T-cell (primary cell): Measurements from ENCODE around the gene CHEK1. TPM values are rescaled to one million over a fixed set of nuclear protein-coding genes. Genes with fewer than 3 reads are reported as not detected.

Experiments used
- ATAC-seq, 4 experiments: fragments of 200-7000 bp in 3 of 4; fragments of 150-1000 bp in 1 of 4; cut with Tn5 transposase; replicated peaks in 1 of 4; 1 replicate in 3 of 4; 2 replicates in 1 of 4; pipeline ENCODE4 v1.10.0; 2021; ENCODE audit warnings: moderate library complexity in 3 of 4, mild to moderate bottlenecking in 2 of 4, moderate number of reproducible peaks in 1 of 4
- CTCF ChIA-PET, 2 donors: fragments of 300-600 bp; sonication (Branson Sonifier 250); formaldehyde crosslinking; loops; one replicate each; lab custom pipeline; 2022; ENCODE audit warnings: antibody characterized with exemption in 2 of 2; lab: Charles Lee
- POLR2A ChIA-PET, 2 donors: fragments of 300-600 bp; sonication (Branson Sonifier 250); formaldehyde crosslinking; loops; one replicate each; lab custom pipeline; 2022; ENCODE audit warnings: antibody characterized with exemption in 2 of 2; lab: Charles Lee
- DNase-seq, 35 experiments: peaks; one replicate each; pipeline versions ENCODE4 v3.0.0 to v3.0.0-alpha.2; 2013 to 2023
- H3K27ac ChIP-seq: one replicate; pipeline ENCODE4 v1.5.1; 2013; ENCODE audit warnings: low read length
- H3K27me3 ChIP-seq, 2 experiments: replicated peaks in 1 of 2; 1 replicate in 1 of 2; 2 replicates in 1 of 2; pipeline versions ENCODE4 v1.6.1 to v1.7.0; 2013; ENCODE audit warnings: low read length in 1 of 2, mixed read lengths in 1 of 2; ENCODE audit not compliant: control insufficient read depth in 2 of 2, insufficient read depth in 2 of 2; ENCODE audit errors: extremely low read depth in 1 of 2
- H3K36me3 ChIP-seq, 2 donors: 1 replicate in 1 of 2; 2 replicates in 1 of 2; pipeline versions ENCODE4 v1.6.1 to v1.7.0; 2013; ENCODE audit warnings: low read length in 1 of 2; ENCODE audit not compliant: control insufficient read depth in 2 of 2, insufficient read depth in 1 of 2; ENCODE audit errors: extremely low read depth in 1 of 2
- H3K4me1 ChIP-seq, 2 experiments: 1 replicate in 1 of 2; 2 replicates in 1 of 2; pipeline versions ENCODE4 v1.6.1 to v1.7.0; 2013; ENCODE audit warnings: low read length in 2 of 2, mixed read lengths in 1 of 2; ENCODE audit not compliant: insufficient read depth in 2 of 2, control insufficient read depth in 1 of 2; ENCODE audit errors: extremely low read depth in 1 of 2
- H3K4me3 ChIP-seq, 2 donors: 1 replicate in 1 of 2; 2 replicates in 1 of 2; pipeline versions ENCODE4 v1.5.1 to v1.7.0; 2013; ENCODE audit warnings: mild to moderate bottlenecking in 2 of 2, low read length in 1 of 2, moderate library complexity in 1 of 2; ENCODE audit not compliant: control insufficient read depth in 1 of 2; ENCODE audit errors: extremely low read depth in 1 of 2
- H3K9me3 ChIP-seq: 2 replicates; pipeline ENCODE4 v1.7.0; 2013
- H3K27ac Mint-ChIP-seq, 2 donors: one replicate each; pipeline ENCODE4 v1.8.0; 2020 to 2021; ENCODE audit warnings: mild to moderate bottlenecking in 2 of 2, mixed read lengths in 2 of 2
- H3K27me3 Mint-ChIP-seq, 2 donors: one replicate each; pipeline ENCODE4 v1.8.0; 2021 to 2022; ENCODE audit warnings: mixed read lengths in 2 of 2
- H3K36me3 Mint-ChIP-seq: one replicate; pipeline ENCODE4 v1.8.0; 2021; ENCODE audit warnings: mixed read lengths
- H3K4me1 Mint-ChIP-seq, 3 donors: one replicate each; pipeline ENCODE4 v1.8.0; 2020 to 2022; ENCODE audit warnings: mixed read lengths in 3 of 3, mild to moderate bottlenecking in 1 of 3
- H3K4me3 Mint-ChIP-seq, 3 donors: one replicate each; pipeline ENCODE4 v1.8.0; 2020 to 2022; ENCODE audit warnings: mild to moderate bottlenecking in 3 of 3, mixed read lengths in 3 of 3, moderate library complexity in 3 of 3
- H3K9me3 Mint-ChIP-seq, 3 donors: one replicate each; pipeline ENCODE4 v1.8.0; 2020 to 2022; ENCODE audit warnings: mixed read lengths in 3 of 3
- WGBS: methylation state at CpG from one replicate; pipeline ENCODE4 v1.1.5; 2013; ENCODE audit warnings: missing lambda C conversion rate; ENCODE audit not compliant: insufficient coverage; 5-methylcytosine and 5-hydroxymethylcytosine counted together
- total RNA-seq, 35 experiments: library from RNA in 6 of 35; stranded (reverse) in 6 of 35; fragments of 120-200 nt in 1 of 35; gene quantifications; one replicate each; pipeline versions ENCODE4 v1.2.1 to v1.2.4 and lab custom pipeline; 2013 to 2026

Gene CHEK1
- total RNA-seq, 5 donors from 2014 or later (not counting 1 experiment from before 2014, with no cell fraction given), result 2.2 to 7.5 (median 3.2) TPM

DNA sequence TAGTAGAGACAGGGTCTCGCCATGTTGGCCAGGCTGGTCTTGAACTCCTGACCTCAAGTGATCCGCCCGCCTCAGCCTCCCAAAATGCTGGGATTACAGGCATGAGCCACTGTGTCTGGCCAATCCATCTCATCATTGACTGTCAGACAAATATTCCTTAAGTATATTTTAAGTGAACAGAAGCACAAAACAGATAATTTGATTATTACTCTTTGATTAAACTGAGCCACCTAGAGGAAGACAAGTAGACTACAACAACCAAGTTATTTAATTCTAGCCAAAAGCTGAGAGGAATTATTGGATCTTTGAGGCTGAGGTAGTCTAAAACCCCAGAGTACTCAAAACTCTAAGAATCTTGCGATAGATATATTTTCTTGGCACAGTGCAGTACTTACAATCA is 54.4 kb downstream of the CHEK1 start:
- no peak for DNase-seq
- Mint-ChIP-seq H3K36me3 (no peaks in the 10 kb centered on the region), H3K27ac (no peak overlapping the region), H3K27me3 (no peaks in the 10 kb centered on the region), H3K4me3 (no peak overlapping the region), H3K9me3 (no peaks in the 10 kb centered on the region), H3K4me1 (no peaks in the 10 kb centered on the region)
- Histone ChIP-seq H3K27ac (no peak overlapping the region), H3K9me3 (no peaks in the 10 kb centered on the region), H3K27me3 (no peaks in the 10 kb centered on the region), H3K4me1 (no peaks in the 10 kb centered on the region), H3K4me3 (no peak overlapping the region), H3K36me3 (no peaks in the 10 kb centered on the region)
- ATAC-seq, result no peak
- no CpG with 5 or more reads among the region's 4 CpGs for WGBS
- ChIA-PET CTCF (interaction anchor here in 1 of 2 donors (0.7 kb wide), 1 partner anchor 87 kb away, joined by 3 read pairs; the partner anchor contains the start of gene STT3A), POLR2A (no interaction called here)

DNA sequence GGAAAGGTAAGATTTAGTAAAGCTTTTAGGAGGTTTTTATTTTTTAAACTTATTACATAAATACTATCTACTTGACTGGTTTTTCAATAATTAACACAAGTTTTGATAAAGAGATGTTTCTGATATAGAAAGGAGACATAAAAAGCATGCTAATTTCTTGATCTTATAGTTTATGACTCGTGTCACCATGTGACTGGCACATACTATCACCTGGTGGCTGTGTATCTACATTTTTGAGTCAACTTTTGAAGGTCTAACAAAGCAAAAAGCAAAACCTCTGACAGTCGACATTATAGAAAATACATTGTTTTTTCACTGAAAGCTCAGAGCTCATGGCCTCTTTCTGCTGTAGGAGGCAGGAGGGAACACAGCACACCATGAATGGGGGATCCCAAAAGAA is 54.9 kb downstream of the CHEK1 start:
- Histone ChIP-seq H3K27ac (no peak overlapping the region), H3K36me3 (no peaks in the 10 kb centered on the region), H3K9me3 (no peaks in the 10 kb centered on the region), H3K27me3 (no peaks in the 10 kb centered on the region), H3K4me1 (no peaks in the 10 kb centered on the region), H3K4me3 (no peak overlapping the region)
- WGBS, result no CpG with 5 or more reads among the region's 2 CpGs
- Mint-ChIP-seq H3K4me1 (no peaks in the 10 kb centered on the region), H3K27ac (no peak overlapping the region), H3K9me3 (no peaks in the 10 kb centered on the region), H3K36me3 (no peaks in the 10 kb centered on the region), H3K4me3 (no peak overlapping the region), H3K27me3 (no peaks in the 10 kb centered on the region)
- POLR2A ChIA-PET, result no interaction called here
- CTCF ChIA-PET, result interaction anchor here in 1 of 2 donors (0.7 kb wide), 1 partner anchor 87 kb away, joined by 3 read pairs; the partner anchor contains the start of gene STT3A
- ATAC-seq, result no peak
- DNase-seq, result no peak

DNA sequence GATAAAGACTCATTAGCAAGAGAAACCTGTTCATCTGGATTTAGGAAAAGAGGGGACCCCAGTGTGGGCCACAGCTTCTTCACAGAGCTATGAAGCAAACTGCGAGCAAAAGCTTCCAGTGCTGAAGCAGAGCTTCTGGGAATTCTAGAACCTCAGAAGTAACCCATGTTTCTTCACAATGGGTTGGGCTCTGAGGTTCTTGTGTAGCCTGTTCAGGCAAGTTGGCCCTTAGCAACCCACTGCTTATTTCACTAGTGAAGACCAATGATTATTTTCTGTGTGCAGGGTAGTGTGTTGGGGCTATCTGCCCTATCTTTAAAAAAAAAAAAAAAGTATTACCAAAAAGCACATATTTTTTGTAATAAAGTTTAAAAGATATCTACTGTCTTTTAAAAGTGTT is 55.8 kb downstream of the CHEK1 start, which contains the start of gene ACRV1:
Gene ACRV1 (minus strand): TSS at position 101 of the 400 bp plus-strand sequence. CDS start 67 bp downstream, at position 34.
- ATAC-seq, result no peak
- WGBS, result no CpG with 5 or more reads among the region's 1 CpG
- no peak within 1 kb of the TSS for H3K27ac Mint-ChIP-seq

DNA sequence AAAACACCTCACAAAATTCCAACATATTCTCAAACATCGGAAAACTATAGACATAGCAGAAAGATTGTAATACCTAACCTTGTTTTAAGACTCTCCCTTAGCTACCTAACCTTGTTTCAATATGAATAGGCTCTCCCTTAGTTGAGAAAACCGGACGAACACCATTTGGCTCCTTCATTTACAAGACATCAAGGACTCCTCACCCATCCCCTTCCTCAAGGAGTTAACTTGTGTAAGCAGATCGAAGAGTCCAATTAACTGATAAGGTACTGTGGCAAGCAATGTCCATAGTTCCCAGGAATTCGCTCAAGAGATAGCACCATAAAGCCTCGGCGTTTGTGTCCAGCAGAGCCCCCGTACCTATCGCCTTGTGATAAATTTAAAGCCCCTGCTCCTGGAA is 60.3 kb downstream of the CHEK1 start:
- Histone ChIP-seq H3K27me3 (no peaks in the 10 kb centered on the region), H3K4me1 (no peaks in the 10 kb centered on the region), H3K9me3 (no peaks in the 10 kb centered on the region), H3K36me3 (no peaks in the 10 kb centered on the region), H3K4me3 (no peak overlapping the region), H3K27ac (no peak overlapping the region)
- Mint-ChIP-seq H3K27me3 (no peaks in the 10 kb centered on the region), H3K36me3 (no peaks in the 10 kb centered on the region), H3K27ac (no peak overlapping the region), H3K4me3 (no peak overlapping the region), H3K9me3 (no peaks in the 10 kb centered on the region), H3K4me1 (no peaks in the 10 kb centered on the region)
- 93% methylated on average over 2 of the region's 9 CpGs for WGBS
- ChIA-PET CTCF (no interaction called here), POLR2A (no interaction called here)
- no peak for DNase-seq
- no peak for ATAC-seq

More for the DNA sequence above, 55.8 kb downstream of the CHEK1 start, which contains the start of gene ACRV1:
- no peak for DNase-seq
- Mint-ChIP-seq H3K27me3 (no peaks in the 10 kb centered on the region), H3K4me1 (no peaks in the 10 kb centered on the region), H3K9me3 (no peaks in the 10 kb centered on the region), H3K4me3 (no peak within 1 kb of the TSS), H3K36me3 (no peaks in the 10 kb centered on the region)
- no peaks in the 10 kb centered on the region for H3K36me3 ChIP-seq
- H3K27me3 ChIP-seq, result no peaks in the 10 kb centered on the region
- ChIA-PET POLR2A (no interaction called here), CTCF (interaction anchor here in 1 of 2 donors (0.6 kb wide), 1 partner anchor 54 kb away, joined by 3 read pairs; no protein-coding TSS in a partner anchor)
- no peak within 1 kb of the TSS for H3K27ac ChIP-seq
- no peaks in the 10 kb centered on the region for H3K4me1 ChIP-seq
- H3K4me3 ChIP-seq, result no peak within 1 kb of the TSS
- H3K9me3 ChIP-seq, result no peaks in the 10 kb centered on the region

DNA sequence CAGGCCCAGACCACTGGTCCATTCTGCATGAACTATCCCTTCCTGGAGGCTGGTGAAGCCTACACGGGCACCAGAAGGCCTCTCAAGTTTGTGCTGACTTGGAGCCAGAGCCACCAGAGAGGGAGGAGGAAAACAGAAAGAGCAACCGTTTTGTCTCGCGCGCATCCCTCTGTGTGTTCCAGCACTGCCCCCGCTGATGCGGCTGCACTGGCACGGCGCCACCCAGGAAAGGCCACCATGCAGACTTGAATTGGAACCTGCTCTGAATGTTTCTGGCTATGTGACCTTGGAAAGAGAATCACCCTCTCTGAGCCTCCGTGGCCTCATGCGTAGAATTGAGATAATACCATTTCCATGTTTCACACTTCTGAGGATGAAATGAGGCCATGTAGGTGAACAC is 63.1 kb downstream of the CHEK1 start:
- DNase-seq (no peak), ATAC-seq (no peak)
- H3K27me3 ChIP-seq, result no peaks in the 10 kb centered on the region
- no peaks in the 10 kb centered on the region for H3K9me3 ChIP-seq
- ChIA-PET CTCF (no interaction called here), POLR2A (no interaction called here)
- H3K4me1 Mint-ChIP-seq, result no peaks in the 10 kb centered on the region
- H3K27ac Mint-ChIP-seq, result no peak overlapping the region
- H3K27ac ChIP-seq, result no peak overlapping the region
- peaks cover 0 to 4% of the 10 kb centered on the region in 2 donors for H3K27me3 Mint-ChIP-seq
- H3K4me3 Mint-ChIP-seq, result no peak overlapping the region
- H3K4me3 ChIP-seq, result no peak overlapping the region
- WGBS, result 97% methylated on average over 10 of the region's 11 CpGs
- no peaks in the 10 kb centered on the region for H3K36me3 Mint-ChIP-seq
- H3K4me1 ChIP-seq, result no peaks in the 10 kb centered on the region
- no peaks in the 10 kb centered on the region for H3K36me3 ChIP-seq
- no peaks in the 10 kb centered on the region for H3K9me3 Mint-ChIP-seq

DNA sequence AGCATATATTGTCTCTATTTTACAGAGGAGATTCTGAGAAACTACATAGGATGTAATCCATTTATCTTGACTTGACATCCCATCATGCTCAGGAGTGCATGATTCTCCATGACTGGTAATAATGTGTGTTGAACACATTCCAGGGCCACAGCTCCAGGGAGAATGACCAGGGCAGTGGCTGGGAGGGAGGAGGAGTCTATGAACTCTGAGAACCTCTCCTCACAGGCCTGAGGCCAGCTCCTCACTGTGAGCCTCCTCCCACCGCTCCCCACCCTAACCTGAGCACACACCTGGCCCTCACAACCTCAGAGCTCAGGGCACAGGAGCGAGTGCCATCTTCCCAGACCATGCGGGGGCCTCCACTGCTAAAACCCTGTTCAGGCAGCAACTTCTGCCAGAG is 63.7 kb downstream of the CHEK1 start:
- WGBS, result 94% methylated on average over 3 of the region's 3 CpGs
- no peak overlapping the region for H3K4me3 ChIP-seq
- H3K4me1 Mint-ChIP-seq, result no peaks in the 10 kb centered on the region
- H3K27ac ChIP-seq, result no peak overlapping the region
- no peaks in the 10 kb centered on the region for H3K27me3 ChIP-seq
- ChIA-PET POLR2A (no interaction called here), CTCF (no interaction called here)
- no peaks in the 10 kb centered on the region for H3K9me3 ChIP-seq
- H3K27me3 Mint-ChIP-seq, result peaks cover 0 to 4% of the 10 kb centered on the region in 2 donors
- no peak overlapping the region for H3K27ac Mint-ChIP-seq
- H3K36me3 Mint-ChIP-seq, result no peaks in the 10 kb centered on the region
- no peak for ATAC-seq
- H3K4me3 Mint-ChIP-seq, result no peak overlapping the region
- no peaks in the 10 kb centered on the region for H3K36me3 ChIP-seq
- H3K9me3 Mint-ChIP-seq, result no peaks in the 10 kb centered on the region
- DNase-seq, result no peak
- no peaks in the 10 kb centered on the region for H3K4me1 ChIP-seq
